Effector memory CD8-positive, alpha-beta T cell (primary cell): ENCODE measurements around the gene CNTN4.

ENCODE experiments used
- ATAC-seq: fragments of 150-1000 bp; cut with Tn5 transposase; replicated peaks from 2 replicates; pipeline ENCODE4 v1.10.0; 2021; ENCODE audit warnings: mild to moderate bottlenecking, moderate library complexity
- DNase-seq, 3 experiments: peaks; one replicate each; pipeline ENCODE4 v3.0.0; 2021
- H3K27ac Mint-ChIP-seq, 2 donors: one replicate each; pipeline ENCODE4 v1.8.0; 2022; ENCODE audit warnings: mild to moderate bottlenecking in 2 of 2, mixed read lengths in 2 of 2, moderate library complexity in 2 of 2
- H3K27me3 Mint-ChIP-seq, 2 donors: one replicate each; pipeline ENCODE4 v1.8.0; 2022; ENCODE audit warnings: mixed read lengths in 2 of 2
- H3K36me3 Mint-ChIP-seq: one replicate; pipeline ENCODE4 v1.8.0; 2022; ENCODE audit warnings: mild to moderate bottlenecking, moderate library complexity, mixed read lengths; ENCODE audit not compliant: insufficient read depth
- H3K4me1 Mint-ChIP-seq, 2 donors: one replicate each; pipeline ENCODE4 v1.8.0; 2022; ENCODE audit warnings: low read depth in 2 of 2, mixed read lengths in 2 of 2
- H3K4me3 Mint-ChIP-seq, 2 donors: one replicate each; pipeline ENCODE4 v1.8.0; 2022; ENCODE audit warnings: mild to moderate bottlenecking in 2 of 2, mixed read lengths in 2 of 2, moderate library complexity in 2 of 2
- H3K9me3 Mint-ChIP-seq, 2 donors: one replicate each; pipeline ENCODE4 v1.8.0; 2022; ENCODE audit warnings: mixed read lengths in 2 of 2

CNTN4 gene

GRCh38 chr3:2343031-2343682, 244.5 kb downstream of the CNTN4 start:
- H3K9me3 Mint-ChIP-seq: no peaks in the 10 kb centered on the region
- H3K27me3 Mint-ChIP-seq: no peaks in the 10 kb centered on the region
- no peaks in the 10 kb centered on the region for H3K4me1 Mint-ChIP-seq
- no peak overlapping the region for H3K27ac Mint-ChIP-seq
- no peak overlapping the region for H3K4me3 Mint-ChIP-seq
- H3K36me3 Mint-ChIP-seq: no peaks in the 10 kb centered on the region
- no peak for DNase-seq
- no peak for ATAC-seq

- Mint-ChIP-seq H3K36me3 (no peaks in the 10 kb centered on the region), H3K4me1 (no peaks in the 10 kb centered on the region), H3K27me3 (no peaks in the 10 kb centered on the region), H3K9me3 (peaks cover 6 to 18% of the 10 kb centered on the region in 2 donors), H3K27ac (no peak overlapping the region), H3K4me3 (no peak overlapping the region)
- no peak for DNase-seq
- no peak for ATAC-seq
Measured at GRCh38 chr3:2352134-2352762, 253.6 kb downstream of the CNTN4 start.

GRCh38 chr3:2354702-2355101, 256.0 kb downstream of the CNTN4 start:
- H3K36me3 Mint-ChIP-seq: no peaks in the 10 kb centered on the region

GRCh38 chr3:2356298-2356950, 257.8 kb downstream of the CNTN4 start:
- DNase-seq: no peak
- Mint-ChIP-seq H3K4me1 (no peaks in the 10 kb centered on the region), H3K4me3 (no peak overlapping the region), H3K9me3 (peaks cover 8 to 9% of the 10 kb centered on the region in 2 donors), H3K36me3 (no peaks in the 10 kb centered on the region), H3K27ac (no peak overlapping the region), H3K27me3 (no peaks in the 10 kb centered on the region)
- no peak for ATAC-seq

More at GRCh38 chr3:2354702-2355101, 256.0 kb downstream of the CNTN4 start:
- H3K4me1 Mint-ChIP-seq: no peaks in the 10 kb centered on the region
- DNase-seq (no peak), ATAC-seq (no peak)
- H3K27me3 Mint-ChIP-seq: no peaks in the 10 kb centered on the region
- no peak overlapping the region for H3K27ac Mint-ChIP-seq
- peaks cover 6 to 13% of the 10 kb centered on the region in 2 donors for H3K9me3 Mint-ChIP-seq
- no peak overlapping the region for H3K4me3 Mint-ChIP-seq

- H3K27me3 Mint-ChIP-seq: no peaks in the 10 kb centered on the region
- no peak for ATAC-seq
- H3K9me3 Mint-ChIP-seq: peaks cover 4 to 5% of the 10 kb centered on the region in 2 donors
- H3K4me3 Mint-ChIP-seq: no peak overlapping the region
- no peaks in the 10 kb centered on the region for H3K4me1 Mint-ChIP-seq
- no peaks in the 10 kb centered on the region for H3K36me3 Mint-ChIP-seq
- no peak overlapping the region for H3K27ac Mint-ChIP-seq
- no peak for DNase-seq
Measured at GRCh38 chr3:2360815-2361214, 262.1 kb downstream of the CNTN4 start.

GRCh38 chr3:2362122-2362521, 263.5 kb downstream of the CNTN4 start:
- Mint-ChIP-seq H3K36me3 (no peaks in the 10 kb centered on the region), H3K27ac (no peak overlapping the region), H3K4me3 (no peak overlapping the region), H3K27me3 (no peaks in the 10 kb centered on the region), H3K9me3 (peaks cover 0 to 3% of the 10 kb centered on the region in 2 donors), H3K4me1 (no peaks in the 10 kb centered on the region)
- DNase-seq (no peak), ATAC-seq (no peak)

GRCh38 chr3:2363854-2364253, 265.2 kb downstream of the CNTN4 start:
- Mint-ChIP-seq H3K27ac (no peak overlapping the region), H3K27me3 (no peaks in the 10 kb centered on the region), H3K4me1 (no peaks in the 10 kb centered on the region), H3K4me3 (no peak overlapping the region), H3K36me3 (no peaks in the 10 kb centered on the region), H3K9me3 (peaks cover 0 to 3% of the 10 kb centered on the region in 2 donors)
- ATAC-seq (no peak), DNase-seq (no peak)

- no peaks in the 10 kb centered on the region for H3K4me1 Mint-ChIP-seq
- no peak overlapping the region for H3K27ac Mint-ChIP-seq
- peaks cover 0 to 2% of the 10 kb centered on the region in 2 donors for H3K9me3 Mint-ChIP-seq
- no peaks in the 10 kb centered on the region for H3K36me3 Mint-ChIP-seq
- DNase-seq: no peak
- no peak for ATAC-seq
- no peaks in the 10 kb centered on the region for H3K27me3 Mint-ChIP-seq
- no peak overlapping the region for H3K4me3 Mint-ChIP-seq
Measured at GRCh38 chr3:2370317-2370716, 271.7 kb downstream of the CNTN4 start.

- H3K36me3 Mint-ChIP-seq: no peaks in the 10 kb centered on the region
- ATAC-seq (no peak), DNase-seq (no peak)
- no peak overlapping the region for H3K27ac Mint-ChIP-seq
- peaks cover 0 to 2% of the 10 kb centered on the region in 2 donors for H3K9me3 Mint-ChIP-seq
- no peaks in the 10 kb centered on the region for H3K4me1 Mint-ChIP-seq
- H3K27me3 Mint-ChIP-seq: no peaks in the 10 kb centered on the region
- no peak overlapping the region for H3K4me3 Mint-ChIP-seq
Measured at GRCh38 chr3:2372306-2372705, 273.6 kb downstream of the CNTN4 start.

- no peaks in the 10 kb centered on the region for H3K27me3 Mint-ChIP-seq
- ATAC-seq: no peak
- H3K4me1 Mint-ChIP-seq: no peaks in the 10 kb centered on the region
- H3K27ac Mint-ChIP-seq: no peak overlapping the region
- no peak for DNase-seq
- peaks cover 0 to 4% of the 10 kb centered on the region in 2 donors for H3K9me3 Mint-ChIP-seq
- no peaks in the 10 kb centered on the region for H3K36me3 Mint-ChIP-seq
- H3K4me3 Mint-ChIP-seq: no peak overlapping the region
Measured at GRCh38 chr3:2375376-2375775, 276.7 kb downstream of the CNTN4 start.

- Mint-ChIP-seq H3K4me1 (no peaks in the 10 kb centered on the region), H3K4me3 (no peak overlapping the region), H3K27me3 (no peaks in the 10 kb centered on the region), H3K9me3 (peaks cover 0 to 4% of the 10 kb centered on the region in 2 donors), H3K36me3 (no peaks in the 10 kb centered on the region), H3K27ac (no peak overlapping the region)
- DNase-seq (no peak), ATAC-seq (no peak)
Measured at GRCh38 chr3:2377281-2377680, 278.6 kb downstream of the CNTN4 start.

GRCh38 chr3:2390926-2391532, 292.4 kb downstream of the CNTN4 start:
- peaks cover 3 to 7% of the 10 kb centered on the region in 2 donors for H3K9me3 Mint-ChIP-seq
- ATAC-seq (no peak), DNase-seq (no peak)
- no peak overlapping the region for H3K4me3 Mint-ChIP-seq
- H3K27me3 Mint-ChIP-seq: no peaks in the 10 kb centered on the region
- H3K36me3 Mint-ChIP-seq: no peaks in the 10 kb centered on the region
- no peak overlapping the region for H3K27ac Mint-ChIP-seq
- H3K4me1 Mint-ChIP-seq: no peaks in the 10 kb centered on the region

- ATAC-seq (no peak), DNase-seq (no peak)
- Mint-ChIP-seq H3K36me3 (no peaks in the 10 kb centered on the region), H3K9me3 (peaks cover 4 to 7% of the 10 kb centered on the region in 2 donors), H3K27me3 (no peaks in the 10 kb centered on the region), H3K27ac (no peak overlapping the region), H3K4me1 (no peaks in the 10 kb centered on the region), H3K4me3 (no peak overlapping the region)
Measured at GRCh38 chr3:2391896-2392295, 293.2 kb downstream of the CNTN4 start.

GRCh38 chr3:2392981-2393380, 294.3 kb downstream of the CNTN4 start:
- Mint-ChIP-seq H3K4me3 (no peak overlapping the region), H3K4me1 (no peaks in the 10 kb centered on the region), H3K36me3 (no peaks in the 10 kb centered on the region), H3K27me3 (no peaks in the 10 kb centered on the region), H3K9me3 (peaks cover 6 to 7% of the 10 kb centered on the region in 2 donors), H3K27ac (no peak overlapping the region)
- DNase-seq (no peak), ATAC-seq (no peak)
